SK-N-SH (cell line): ENCODE data around the gene MSX1. TPM values are rescaled to one million over a fixed set of nuclear protein-coding genes. Genes with fewer than 3 reads are reported as not detected.
A peak's percentile ranks its signal among the peaks of the same experiment; 100 is the strongest.

Experiments
- CTCF ChIA-PET: fragments of 300-600, 350-600 bp; formaldehyde crosslinking; extraction: SDS; loops from one replicate; lab custom pipeline; 2021; lab: Yijun Ruan, JAX
- POLR2A ChIA-PET: fragments of 350-600 bp; sonication (Branson Sonifier 250); formaldehyde crosslinking; extraction: SDS; loops from one replicate; lab custom pipeline; 2020; ENCODE audit warnings: antibody characterized with exemption, inconsistent platforms; lab: Yijun Ruan, JAX
- DNase-seq: peaks from one replicate; pipeline ENCODE4 v3.0.0; 2012
- H2AFZ ChIP-seq: fragments of 200-600 bp; sonication (generic); 2 replicates; pipeline ENCODE4 v1.8.1; 2016; ENCODE audit warnings: antibody characterized with exemption, mild to moderate bottlenecking, low read depth
- H3F3A ChIP-seq: fragments of 200-600 bp; sonication (generic); replicated peaks from 2 replicates; pipeline ENCODE3; 2016; ENCODE audit warnings: antibody characterized with exemption, mild to moderate bottlenecking; ENCODE audit not compliant: insufficient read depth
- H3K27ac ChIP-seq, 2 experiments: fragments of 200-500 bp in 1 of 2; fragments of 200-600 bp in 1 of 2; sonication (Bioruptor generic) in 1 of 2; sonication (generic), shearing (Covaris generic) in 1 of 2; 2 replicates each; pipeline versions ENCODE4 v1.5.1 to v1.6.1; 2014 to 2016; ENCODE audit warnings: low read depth in 2 of 2, inconsistent platforms in 1 of 2, low read length in 1 of 2, mild to moderate bottlenecking in 1 of 2, mixed read lengths in 1 of 2
- H3K27me3 ChIP-seq: fragments of 200-600 bp; sonication (generic), shearing (Covaris generic); 2 replicates; pipeline ENCODE4 v1.6.1; 2016; ENCODE audit warnings: mixed run types; ENCODE audit not compliant: insufficient read depth
- H3K36me3 ChIP-seq, 2 experiments: fragments of 200-500 bp in 1 of 2; fragments of 200-600 bp in 1 of 2; sonication (Bioruptor generic) in 1 of 2; sonication (generic) in 1 of 2; replicated peaks in 1 of 2; 2 replicates each; pipeline versions ENCODE3 to v1.5.1; 2014 to 2016; ENCODE audit warnings: low read length in 1 of 2, mild to moderate bottlenecking in 1 of 2; ENCODE audit not compliant: insufficient read depth in 2 of 2, control insufficient read depth in 1 of 2
- H3K4me1 ChIP-seq, 2 experiments: fragments of 200-500 bp in 1 of 2; fragments of 200-600 bp in 1 of 2; sonication (Bioruptor generic) in 1 of 2; sonication (generic), shearing (Covaris generic) in 1 of 2; 2 replicates each; pipeline versions ENCODE4 v1.5.1 to v1.6.1; 2014 to 2016; ENCODE audit warnings: low read depth in 1 of 2, low read length in 1 of 2, mixed run types in 1 of 2; ENCODE audit not compliant: insufficient read depth in 2 of 2, control insufficient read depth in 1 of 2
- H3K4me2 ChIP-seq: fragments of 200-600 bp; sonication (generic), shearing (Covaris generic); 2 replicates; pipeline ENCODE4 v1.6.1; 2017; ENCODE audit warnings: mixed run types
- H3K4me3 ChIP-seq, 2 experiments: fragments of 200-500 bp in 1 of 2; fragments of 200-600 bp in 1 of 2; sonication (Bioruptor generic) in 1 of 2; sonication (generic), shearing (Covaris generic) in 1 of 2; 2 replicates each; pipeline versions ENCODE4 v1.5.1 to v1.8.1; 2014 to 2016; ENCODE audit warnings: low read depth in 2 of 2, inconsistent platforms in 1 of 2, low read length in 1 of 2, mild to moderate bottlenecking in 1 of 2, mixed read lengths in 1 of 2, moderate library complexity in 1 of 2
- H3K79me2 ChIP-seq: fragments of 200-600 bp; sonication (generic); 2 replicates; pipeline ENCODE4 v1.8.1; 2017; ENCODE audit warnings: mild to moderate bottlenecking; ENCODE audit not compliant: insufficient read depth
- H3K9ac ChIP-seq: fragments of 200-600 bp; sonication (generic); 2 replicates; pipeline ENCODE4 v1.6.1; 2017; ENCODE audit warnings: mixed run types
- H3K9me2 ChIP-seq: fragments of 200-600 bp; sonication (generic); 2 replicates; pipeline ENCODE4 v1.6.1; 2017; ENCODE audit warnings: mixed run types
- H3K9me3 ChIP-seq: fragments of 200-600 bp; sonication (generic); 2 replicates; pipeline ENCODE4 v1.6.1; 2017; ENCODE audit warnings: mixed run types, mild to moderate bottlenecking, moderate library complexity
- H4K20me1 ChIP-seq: fragments of 200-600 bp; sonication (generic); 2 replicates; pipeline ENCODE4 v1.6.1; 2017; ENCODE audit warnings: mild to moderate bottlenecking, mixed run types; ENCODE audit not compliant: insufficient read depth
- ELF1 ChIP-seq: IDR thresholded peaks from 2 replicates; pipeline ENCODE4 v1.4.0; 2012
- EP300 ChIP-seq, 2 experiments: IDR thresholded peaks; 2 replicates each; pipeline versions ENCODE4 v1.4.0 to v1.6.1; 2012; ENCODE audit warnings: borderline replicate concordance in 1 of 2, low read depth in 1 of 2, low read length in 1 of 2
- EZH2phosphoT487 ChIP-seq: fragments of 200-600 bp; sonication (generic); IDR thresholded peaks from 2 replicates; pipeline ENCODE4 v1.6.1; 2017; ENCODE audit warnings: low read depth, mixed run types, mild to moderate bottlenecking, antibody characterized with exemption, moderate library complexity, borderline replicate concordance
- FOXM1 ChIP-seq: IDR thresholded peaks from 2 replicates; pipeline ENCODE4 v1.4.0; 2012; ENCODE audit warnings: low read depth, mild to moderate bottlenecking
- GABPA ChIP-seq: IDR thresholded peaks from 2 replicates; pipeline ENCODE4 v1.4.0; 2012; ENCODE audit warnings: low read depth, mild to moderate bottlenecking
- JUND ChIP-seq: IDR thresholded peaks from 2 replicates; pipeline ENCODE4 v1.4.0; 2012
- MEF2A ChIP-seq: IDR thresholded peaks from 2 replicates; pipeline ENCODE4 v1.4.0; 2012; ENCODE audit warnings: low read depth, borderline replicate concordance
- MXI1 ChIP-seq: IDR thresholded peaks from 2 replicates; pipeline ENCODE4 v1.6.1; 2012; ENCODE audit warnings: mild to moderate bottlenecking, low read depth, low read length, improper control_type of control experiment
- NRF1 ChIP-seq: IDR thresholded peaks from 2 replicates; pipeline ENCODE4 v1.6.1; 2012; ENCODE audit warnings: low read depth, mild to moderate bottlenecking, low read length
- POLR2AphosphoS5 ChIP-seq: IDR thresholded peaks from 2 replicates; pipeline ENCODE4 v1.6.1; 2012; ENCODE audit warnings: low read depth, low read length
- REST ChIP-seq: IDR thresholded peaks from 2 replicates; pipeline ENCODE4 v1.6.1; 2012; ENCODE audit warnings: mild to moderate bottlenecking, low read depth, low read length, moderate library complexity
- SIN3A ChIP-seq: IDR thresholded peaks from 2 replicates; pipeline ENCODE4 v1.6.1; 2012; ENCODE audit warnings: low read depth, mild to moderate bottlenecking, low read length, moderate library complexity, borderline replicate concordance
- SMC3 ChIP-seq: IDR thresholded peaks from 2 replicates; pipeline ENCODE4 v1.6.1; 2012; ENCODE audit warnings: low read depth, low read length, improper control_type of control experiment
- TEAD4 ChIP-seq: IDR thresholded peaks from 2 replicates; pipeline ENCODE4 v1.4.0; 2012; ENCODE audit warnings: mild to moderate bottlenecking, borderline replicate concordance; ENCODE audit not compliant: insufficient read depth
- YY1 ChIP-seq: IDR thresholded peaks from 2 replicates; pipeline ENCODE4 v1.4.0; 2012; ENCODE audit warnings: low read depth, mild to moderate bottlenecking
- WGBS: methylation state at CpG from one replicate; pipeline ENCODE4 v1.1.6; 2017; ENCODE audit warnings: low lambda C conversion rate; 5-methylcytosine and 5-hydroxymethylcytosine counted together
- polyA plus RNA-seq, 3 experiments: library from polyadenylated mRNA; depleted of rRNA; stranded (reverse); fragments of >200 nt; gene quantifications; 2 replicates each; pipeline ENCODE4 v1.2.3, GENCODE V29; 2012
- TF ChIP-seq, protein P1 (sequence below): fragments of 150-350 bp; IDR thresholded peaks from 2 replicates; pipeline ENCODE4 v1.6.1; 2016; ENCODE audit warnings: mild to moderate bottlenecking, low read depth, low read length

MSX1 gene
- polyA plus RNA-seq, 1 of the 3 experiments (the other 2 are of a cell fraction), result 2.1 TPM

DNA sequence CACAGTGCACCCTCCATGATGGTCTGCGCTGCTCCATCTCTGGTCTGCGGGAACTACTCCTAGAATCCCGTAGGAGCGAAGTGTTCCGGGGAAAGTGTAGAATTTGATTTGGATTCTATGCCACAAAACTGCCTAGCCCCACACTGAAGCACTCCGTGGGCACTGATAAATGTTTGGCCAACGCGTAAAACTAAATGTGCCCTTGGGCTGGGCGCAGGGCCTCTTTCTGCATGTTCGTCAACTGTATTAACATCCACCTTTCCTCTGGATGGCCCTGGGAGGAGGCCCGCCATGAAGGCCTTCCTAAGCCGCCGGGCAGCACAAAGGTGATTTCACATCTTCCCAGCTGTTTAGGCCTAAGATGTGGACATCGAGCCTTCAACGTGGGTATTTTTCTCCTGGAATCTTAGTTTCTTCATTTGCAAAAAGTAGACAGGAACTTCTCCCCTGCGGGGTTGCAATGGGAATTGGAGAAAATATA, 2.6 kb downstream of the MSX1 start (continued):
- TF ChIP-seq REST, result no peak
- TF ChIP-seq SMC3, result no peak
- TF ChIP-seq MXI1, result no peak
- no peak for TF ChIP-seq SIN3A

DNA sequence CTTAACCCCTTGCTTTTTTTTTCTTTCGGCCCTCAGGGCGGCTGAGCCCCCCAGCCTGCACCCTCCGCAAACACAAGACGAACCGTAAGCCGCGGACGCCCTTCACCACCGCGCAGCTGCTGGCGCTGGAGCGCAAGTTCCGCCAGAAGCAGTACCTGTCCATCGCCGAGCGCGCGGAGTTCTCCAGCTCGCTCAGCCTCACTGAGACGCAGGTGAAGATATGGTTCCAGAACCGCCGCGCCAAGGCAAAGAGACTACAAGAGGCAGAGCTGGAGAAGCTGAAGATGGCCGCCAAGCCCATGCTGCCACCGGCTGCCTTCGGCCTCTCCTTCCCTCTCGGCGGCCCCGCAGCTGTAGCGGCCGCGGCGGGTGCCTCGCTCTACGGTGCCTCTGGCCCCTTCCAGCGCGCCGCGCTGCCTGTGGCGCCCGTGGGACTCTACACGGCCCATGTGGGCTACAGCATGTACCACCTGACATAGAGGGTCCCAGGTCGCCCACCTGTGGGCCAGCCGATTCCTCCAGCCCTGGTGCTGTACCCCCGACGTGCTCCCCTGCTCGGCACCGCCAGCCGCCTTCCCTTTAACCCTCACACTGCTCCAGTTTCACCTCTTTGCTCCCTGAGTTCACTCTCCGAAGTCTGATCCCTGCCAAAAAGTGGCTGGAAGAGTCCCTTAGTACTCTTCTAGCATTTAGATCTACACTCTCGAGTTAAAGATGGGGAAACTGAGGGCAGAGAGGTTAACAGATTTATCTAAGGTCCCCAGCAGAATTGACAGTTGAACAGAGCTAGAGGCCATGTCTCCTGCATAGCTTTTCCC, 3.4 kb downstream of the MSX1 start:
- Histone ChIP-seq H2AFZ (no peak overlapping the region), H3K79me2 (no peaks in the 10 kb centered on the region), H3K27me3 (peaks cover 78% of the 10 kb centered on the region), H4K20me1 (peaks cover 12% of the 10 kb centered on the region; the same call in 1 of the 2 replicates), H3K9ac (no peak overlapping the region), H3K4me2 (no peak overlapping the region), H3K9me2 (no peaks in the 10 kb centered on the region), H3K36me3 (no peaks in the 10 kb centered on the region), H3K27ac (no peak overlapping the region), H3F3A (no peaks in the 10 kb centered on the region), H3K4me3 (no peak overlapping the region), H3K4me1 (peaks cover 0 to 11% of the 10 kb centered on the region in 2 experiments; a peak in 1 of 4 replicates), H3K9me3 (no peaks in the 10 kb centered on the region)
- CTCF ChIA-PET, result interaction anchor here (0.6 to 1.4 kb wide), 4 partner anchors 8 to 185 kb away, joined by 3 read pairs; no protein-coding TSS in a partner anchor
- peak; percentile 43 for DNase-seq
- POLR2A ChIA-PET, result interaction anchor here (1.3 kb wide), 1 partner anchor 10 kb away, joined by 4 read pairs; no protein-coding TSS in a partner anchor
- TF ChIP-seq MXI1 (no peak), GABPA (no peak), TEAD4 (no peak), SIN3A (no peak), NRF1 (no peak), ELF1 (no peak), JUND (no peak), MEF2A (no peak), REST (no peak), EP300 (IDR thresholded peaks at IDR 0.05; ENCODE audit: borderline replicate concordance in 1 of 2, low read depth in 1 of 2, low read length in 1 of 2) (no peak), FOXM1 (no peak), EZH2phosphoT487 (no peak), POLR2AphosphoS5 (no peak), YY1 (no peak)
- TF ChIP-seq, protein P1, sequence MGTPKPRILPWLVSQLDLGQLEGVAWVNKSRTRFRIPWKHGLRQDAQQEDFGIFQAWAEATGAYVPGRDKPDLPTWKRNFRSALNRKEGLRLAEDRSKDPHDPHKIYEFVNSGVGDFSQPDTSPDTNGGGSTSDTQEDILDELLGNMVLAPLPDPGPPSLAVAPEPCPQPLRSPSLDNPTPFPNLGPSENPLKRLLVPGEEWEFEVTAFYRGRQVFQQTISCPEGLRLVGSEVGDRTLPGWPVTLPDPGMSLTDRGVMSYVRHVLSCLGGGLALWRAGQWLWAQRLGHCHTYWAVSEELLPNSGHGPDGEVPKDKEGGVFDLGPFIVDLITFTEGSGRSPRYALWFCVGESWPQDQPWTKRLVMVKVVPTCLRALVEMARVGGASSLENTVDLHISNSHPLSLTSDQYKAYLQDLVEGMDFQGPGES, result no peak
- 31% methylated on average over 30 of the region's 51 CpGs for WGBS
